Tibial nerve (tissue), 4 donors: ENCODE data around the gene TTC6.

Source experiments
- EP300 ChIP-seq, 2 donors: sonication (generic); formaldehyde crosslinking; IDR thresholded peaks; one replicate each; pipeline ENCODE4 v1.6.1; 2017; ENCODE audit warnings: antibody characterized with exemption in 2 of 2, mild to moderate bottlenecking in 1 of 2
- POLR2A ChIP-seq, 2 donors: fragments of 450-650 bp; IDR thresholded peaks; one replicate each; pipeline ENCODE4 v1.6.1; 2017; ENCODE audit warnings: antibody characterized with exemption in 2 of 2, mild to moderate bottlenecking in 2 of 2, moderate library complexity in 2 of 2
- TF ChIP-seq, protein P1 (sequence below), 5 experiments: fragments of 200-600 bp in 3 of 5; fragments of 450-650 bp in 2 of 5; sonication (generic) in 3 of 5; IDR thresholded peaks; one replicate each; pipeline ENCODE4 v1.5.1; 2016 to 2019; ENCODE audit warnings: antibody characterized with exemption in 5 of 5, mild to moderate bottlenecking in 3 of 5, moderate library complexity in 2 of 5

DNA sequence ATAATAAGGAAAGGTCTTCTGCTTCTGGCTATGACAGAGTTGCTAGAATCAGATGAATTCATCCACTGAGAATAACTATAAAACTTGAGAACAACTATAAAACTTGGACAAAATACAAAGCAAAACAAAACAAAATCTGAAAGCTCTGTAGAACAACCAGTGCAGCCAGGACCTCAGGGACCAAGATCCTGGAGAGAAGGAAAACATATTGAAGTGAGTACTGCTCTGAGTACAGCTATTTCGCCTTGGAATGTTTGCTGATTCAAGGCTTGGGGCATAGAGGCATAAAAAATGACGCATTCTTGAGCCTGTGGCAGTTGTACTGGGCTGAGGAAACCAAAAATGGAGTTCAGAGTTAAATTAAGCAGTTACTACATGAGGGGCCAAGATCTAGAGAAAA lies 22.1 kb upstream of the TTC6 start:
- TF ChIP-seq POLR2A (IDR thresholded peaks at IDR 0.05) (no peak), EP300 (IDR thresholded peaks at IDR 0.05) (no peak)
- TF ChIP-seq, protein P1, sequence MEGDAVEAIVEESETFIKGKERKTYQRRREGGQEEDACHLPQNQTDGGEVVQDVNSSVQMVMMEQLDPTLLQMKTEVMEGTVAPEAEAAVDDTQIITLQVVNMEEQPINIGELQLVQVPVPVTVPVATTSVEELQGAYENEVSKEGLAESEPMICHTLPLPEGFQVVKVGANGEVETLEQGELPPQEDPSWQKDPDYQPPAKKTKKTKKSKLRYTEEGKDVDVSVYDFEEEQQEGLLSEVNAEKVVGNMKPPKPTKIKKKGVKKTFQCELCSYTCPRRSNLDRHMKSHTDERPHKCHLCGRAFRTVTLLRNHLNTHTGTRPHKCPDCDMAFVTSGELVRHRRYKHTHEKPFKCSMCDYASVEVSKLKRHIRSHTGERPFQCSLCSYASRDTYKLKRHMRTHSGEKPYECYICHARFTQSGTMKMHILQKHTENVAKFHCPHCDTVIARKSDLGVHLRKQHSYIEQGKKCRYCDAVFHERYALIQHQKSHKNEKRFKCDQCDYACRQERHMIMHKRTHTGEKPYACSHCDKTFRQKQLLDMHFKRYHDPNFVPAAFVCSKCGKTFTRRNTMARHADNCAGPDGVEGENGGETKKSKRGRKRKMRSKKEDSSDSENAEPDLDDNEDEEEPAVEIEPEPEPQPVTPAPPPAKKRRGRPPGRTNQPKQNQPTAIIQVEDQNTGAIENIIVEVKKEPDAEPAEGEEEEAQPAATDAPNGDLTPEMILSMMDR (IDR thresholded peaks at IDR 0.05) = no peak
